Measurements from ENCODE around the gene PDK4.

The PDK4 gene

GRCh38 chr7:95599069-95599468, 2.8 kb upstream of the PDK4 start:
- DNase-seq (ENCODE audit: low read depth in 1 of 2, low spot score in 1 of 2), result no peak
- no peak for TF ChIP-seq POLR2AphosphoS5 (IDR thresholded peaks at IDR 0.05; ENCODE audit: low read depth)
- TF ChIP-seq SPI1 (IDR thresholded peaks at IDR 0.05; ENCODE audit: borderline replicate concordance, low read depth), result no peak
- TF ChIP-seq CTCF (IDR thresholded peaks at IDR 0.05; ENCODE audit: insufficient read depth, low read length), result no peak
- TF ChIP-seq REST (IDR thresholded peaks at IDR 0.05; ENCODE audit: insufficient replicate concordance, low read depth), result no peak
- no peak for TF ChIP-seq GABPA (IDR thresholded peaks at IDR 0.05; ENCODE audit: low read depth)
- Histone ChIP-seq H3K27ac (replicated peaks) (no peak overlapping the region), H3K27me3 (ENCODE audit: insufficient read depth, poor library complexity, severe bottlenecking) (peaks cover 17% of the 10 kb centered on the region), H3K4me3 (replicated peaks; ENCODE audit: insufficient read depth, low read length) (no peak overlapping the region)

GRCh38 chr7:95598511-95598910, 2.2 kb upstream of the PDK4 start:
- Histone ChIP-seq H3K27me3 (ENCODE audit: insufficient read depth, poor library complexity, severe bottlenecking) (peaks cover 17% of the 10 kb centered on the region), H3K4me3 (replicated peaks; ENCODE audit: insufficient read depth, low read length) (no peak overlapping the region), H3K27ac (replicated peaks) (no peak overlapping the region)
- no peak for TF ChIP-seq CTCF (IDR thresholded peaks at IDR 0.05; ENCODE audit: insufficient read depth, low read length)
- TF ChIP-seq POLR2AphosphoS5 (IDR thresholded peaks at IDR 0.05; ENCODE audit: low read depth), result no peak
- TF ChIP-seq SPI1 (IDR thresholded peaks at IDR 0.05; ENCODE audit: borderline replicate concordance, low read depth), result no peak
- no peak for TF ChIP-seq REST (IDR thresholded peaks at IDR 0.05; ENCODE audit: insufficient replicate concordance, low read depth)
- DNase-seq (ENCODE audit: low read depth in 1 of 2, low spot score in 1 of 2), result no peak

GRCh38 chr7:95595746-95596197, 544 bp downstream of the PDK4 start:
- no peak for DNase-seq (ENCODE audit: low read depth in 1 of 2, low spot score in 1 of 2)
- TF ChIP-seq GABPA (IDR thresholded peaks at IDR 0.05; ENCODE audit: low read depth), result no peak
- no peak for TF ChIP-seq SPI1 (IDR thresholded peaks at IDR 0.05; ENCODE audit: borderline replicate concordance, low read depth)
- no peak for TF ChIP-seq REST (IDR thresholded peaks at IDR 0.05; ENCODE audit: insufficient replicate concordance, low read depth)
- no peak for TF ChIP-seq CTCF (IDR thresholded peaks at IDR 0.05; ENCODE audit: insufficient read depth, low read length)
- no peak for TF ChIP-seq POLR2AphosphoS5 (IDR thresholded peaks at IDR 0.05; ENCODE audit: low read depth)
- Histone ChIP-seq H3K27me3 (ENCODE audit: insufficient read depth, poor library complexity, severe bottlenecking) (peaks cover 17% of the 10 kb centered on the region), H3K27ac (replicated peaks) (no peak overlapping the region), H3K4me3 (replicated peaks; ENCODE audit: insufficient read depth, low read length) (no peak overlapping the region)

Measured in HL-60 (cell line).